ENCODE data around the gene PRPF38B. TPM values are rescaled to one million over a fixed set of nuclear protein-coding genes. Genes with fewer than 3 reads are reported as not detected.

PRPF38B gene
- total and polyA plus RNA-seq, 9 of the 15 experiments (the other 6 are each of a cell fraction or from before 2014, with no cell fraction given): 25.3 to 85.5 (median 66.4) TPM

DNA sequence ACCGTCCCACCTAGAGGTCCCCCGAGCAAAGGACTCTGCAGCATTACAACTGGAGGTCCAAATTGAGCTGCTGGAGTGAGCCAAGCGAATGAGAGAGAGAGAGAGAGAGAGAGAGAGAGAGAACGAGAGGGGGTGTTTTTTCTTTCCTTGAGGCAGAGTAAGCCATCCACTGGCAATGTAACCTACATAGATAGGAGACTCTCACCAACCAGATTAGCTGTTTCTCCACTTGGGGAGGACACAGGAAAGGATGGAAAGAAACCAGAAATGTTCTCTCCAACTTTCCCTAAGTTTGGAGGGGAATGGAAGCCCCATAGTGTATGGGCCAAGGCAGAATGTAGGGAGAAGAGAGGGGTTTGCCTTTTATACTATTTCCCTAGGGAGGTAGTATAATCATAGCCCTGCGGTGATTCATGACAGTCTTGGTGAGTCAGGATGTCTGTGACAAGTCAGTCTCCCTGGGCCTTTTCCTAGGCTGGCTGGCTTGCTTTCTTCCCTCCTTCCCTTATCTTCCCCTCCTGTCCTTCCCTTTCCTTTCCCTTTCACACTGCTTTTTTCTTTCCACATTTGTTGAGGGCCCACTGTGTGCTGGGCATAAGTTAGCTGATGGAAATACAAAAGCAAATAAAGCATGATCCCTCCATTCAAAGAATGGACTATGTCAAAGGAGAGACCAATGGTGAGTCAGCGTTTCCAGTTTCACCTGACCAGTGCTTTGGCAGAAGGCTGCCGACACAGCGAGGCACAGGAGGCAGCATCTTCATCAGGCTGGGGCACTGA is 27.7 kb downstream of the PRPF38B start (continued):
- TF ChIP-seq, protein P1, sequence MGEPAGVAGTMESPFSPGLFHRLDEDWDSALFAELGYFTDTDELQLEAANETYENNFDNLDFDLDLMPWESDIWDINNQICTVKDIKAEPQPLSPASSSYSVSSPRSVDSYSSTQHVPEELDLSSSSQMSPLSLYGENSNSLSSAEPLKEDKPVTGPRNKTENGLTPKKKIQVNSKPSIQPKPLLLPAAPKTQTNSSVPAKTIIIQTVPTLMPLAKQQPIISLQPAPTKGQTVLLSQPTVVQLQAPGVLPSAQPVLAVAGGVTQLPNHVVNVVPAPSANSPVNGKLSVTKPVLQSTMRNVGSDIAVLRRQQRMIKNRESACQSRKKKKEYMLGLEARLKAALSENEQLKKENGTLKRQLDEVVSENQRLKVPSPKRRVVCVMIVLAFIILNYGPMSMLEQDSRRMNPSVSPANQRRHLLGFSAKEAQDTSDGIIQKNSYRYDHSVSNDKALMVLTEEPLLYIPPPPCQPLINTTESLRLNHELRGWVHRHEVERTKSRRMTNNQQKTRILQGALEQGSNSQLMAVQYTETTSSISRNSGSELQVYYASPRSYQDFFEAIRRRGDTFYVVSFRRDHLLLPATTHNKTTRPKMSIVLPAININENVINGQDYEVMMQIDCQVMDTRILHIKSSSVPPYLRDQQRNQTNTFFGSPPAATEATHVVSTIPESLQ (CRISPR knock-in tag; IDR thresholded peaks at IDR 0.05): no peak
- TF ChIP-seq KDM2B (CRISPR knock-in tag; IDR thresholded peaks at IDR 0.05): no peak
- TF ChIP-seq PHB (CRISPR knock-in tag; IDR thresholded peaks at IDR 0.05): no peak
- no peak for TF ChIP-seq ZSCAN32 (CRISPR knock-in tag; IDR thresholded peaks at IDR 0.05)
- TF ChIP-seq NRF1 (conservative IDR thresholded peaks at IDR 0.05 in 1 of 2, IDR thresholded peaks at IDR 0.05 in 1 of 2): 0 out of 4 replicates have a peak, but pooled peaks of 1 of the 2 experiments have one; percentile 14
- TF ChIP-seq ZNF76 (CRISPR knock-in tag; IDR thresholded peaks at IDR 0.05; ENCODE audit: borderline replicate concordance): no peak
- TF ChIP-seq, protein P2, sequence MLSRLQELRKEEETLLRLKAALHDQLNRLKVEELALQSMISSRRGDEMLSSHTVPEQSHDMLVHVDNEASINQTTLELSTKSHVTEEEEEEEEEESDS (CRISPR knock-in tag; IDR thresholded peaks at IDR 0.05): no peak
- TF ChIP-seq LEF1 (IDR thresholded peaks at IDR 0.05): 0 out of 2 replicates have a peak, but pooled peaks have one; percentile 38
- TF ChIP-seq MAZ (CRISPR knock-in tag; conservative IDR thresholded peaks at IDR 0.05 in 1 of 2, IDR thresholded peaks at IDR 0.05 in 1 of 2): no peak
- TF ChIP-seq, protein P3, sequence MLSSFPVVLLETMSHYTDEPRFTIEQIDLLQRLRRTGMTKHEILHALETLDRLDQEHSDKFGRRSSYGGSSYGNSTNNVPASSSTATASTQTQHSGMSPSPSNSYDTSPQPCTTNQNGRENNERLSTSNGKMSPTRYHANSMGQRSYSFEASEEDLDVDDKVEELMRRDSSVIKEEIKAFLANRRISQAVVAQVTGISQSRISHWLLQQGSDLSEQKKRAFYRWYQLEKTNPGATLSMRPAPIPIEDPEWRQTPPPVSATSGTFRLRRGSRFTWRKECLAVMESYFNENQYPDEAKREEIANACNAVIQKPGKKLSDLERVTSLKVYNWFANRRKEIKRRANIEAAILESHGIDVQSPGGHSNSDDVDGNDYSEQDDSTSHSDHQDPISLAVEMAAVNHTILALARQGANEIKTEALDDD (IDR thresholded peaks at IDR 0.05): no peak; the same call in 1 of the 2 replicates
- no peak; a peak in 1 of 4 replicates for TF ChIP-seq SRF (CRISPR knock-in tag; IDR thresholded peaks at IDR 0.05)
- TF ChIP-seq KHSRP (IDR thresholded peaks at IDR 0.05): no peak
- peak; percentile 73; the same call in 1 of the 2 replicates for TF ChIP-seq NFATC3 (IDR thresholded peaks at IDR 0.05)
- TF ChIP-seq, protein P4, sequence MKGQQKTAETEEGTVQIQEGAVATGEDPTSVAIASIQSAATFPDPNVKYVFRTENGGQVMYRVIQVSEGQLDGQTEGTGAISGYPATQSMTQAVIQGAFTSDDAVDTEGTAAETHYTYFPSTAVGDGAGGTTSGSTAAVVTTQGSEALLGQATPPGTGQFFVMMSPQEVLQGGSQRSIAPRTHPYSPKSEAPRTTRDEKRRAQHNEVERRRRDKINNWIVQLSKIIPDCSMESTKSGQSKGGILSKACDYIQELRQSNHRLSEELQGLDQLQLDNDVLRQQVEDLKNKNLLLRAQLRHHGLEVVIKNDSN (CRISPR knock-in tag; IDR thresholded peaks at IDR 0.05): no peak
- peak; percentile 77 for TF ChIP-seq ARID1B (IDR thresholded peaks at IDR 0.05)
- no peak for TF ChIP-seq ZNF384 (IDR thresholded peaks at IDR 0.05; ENCODE audit: low read depth, low read length)
- TF ChIP-seq, protein P5, sequence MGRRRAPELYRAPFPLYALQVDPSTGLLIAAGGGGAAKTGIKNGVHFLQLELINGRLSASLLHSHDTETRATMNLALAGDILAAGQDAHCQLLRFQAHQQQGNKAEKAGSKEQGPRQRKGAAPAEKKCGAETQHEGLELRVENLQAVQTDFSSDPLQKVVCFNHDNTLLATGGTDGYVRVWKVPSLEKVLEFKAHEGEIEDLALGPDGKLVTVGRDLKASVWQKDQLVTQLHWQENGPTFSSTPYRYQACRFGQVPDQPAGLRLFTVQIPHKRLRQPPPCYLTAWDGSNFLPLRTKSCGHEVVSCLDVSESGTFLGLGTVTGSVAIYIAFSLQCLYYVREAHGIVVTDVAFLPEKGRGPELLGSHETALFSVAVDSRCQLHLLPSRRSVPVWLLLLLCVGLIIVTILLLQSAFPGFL (CRISPR knock-in tag; IDR thresholded peaks at IDR 0.05): no peak
- TF ChIP-seq NR4A1 (CRISPR knock-in tag; IDR thresholded peaks at IDR 0.05): no peak
- no peak for TF ChIP-seq NR4A1 (tag; IDR thresholded peaks at IDR 0.05)
- TF ChIP-seq, protein P6, sequence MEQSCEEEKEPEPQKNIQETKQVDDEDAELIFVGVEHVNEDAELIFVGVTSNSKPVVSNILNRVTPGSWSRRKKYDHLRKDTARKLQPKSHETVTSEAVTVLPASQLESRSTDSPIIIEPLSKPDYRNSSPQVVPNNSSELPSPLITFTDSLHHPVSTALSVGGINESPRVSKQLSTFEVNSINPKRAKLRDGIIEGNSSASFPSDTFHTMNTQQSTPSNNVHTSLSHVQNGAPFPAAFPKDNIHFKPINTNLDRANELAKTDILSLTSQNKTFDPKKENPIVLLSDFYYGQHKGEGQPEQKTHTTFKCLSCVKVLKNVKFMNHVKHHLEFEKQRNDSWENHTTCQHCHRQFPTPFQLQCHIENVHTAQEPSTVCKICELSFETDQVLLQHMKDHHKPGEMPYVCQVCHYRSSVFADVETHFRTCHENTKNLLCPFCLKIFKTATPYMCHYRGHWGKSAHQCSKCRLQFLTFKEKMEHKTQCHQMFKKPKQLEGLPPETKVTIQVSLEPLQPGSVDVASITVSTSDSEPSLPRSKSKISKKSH (CRISPR knock-in tag; IDR thresholded peaks at IDR 0.05): no peak
- TF ChIP-seq POLR2H (tag; IDR thresholded peaks at IDR 0.05; ENCODE audit: low read depth): no peak
- TF ChIP-seq GABPA (tag; conservative IDR thresholded peaks at IDR 0.05; ENCODE audit: low read depth): no peak

All from K562 (cell line).